Femur (tissue), 1 donor: ENCODE data around the gene MYH10.

ENCODE experiments used
- DNase-seq: peaks from one replicate; pipeline ENCODE4 v3.0.0-alpha.2; 2017

MYH10 gene

GRCh38 chr17:8470447-8471047 is 160.0 kb downstream of the MYH10 start:
- no peak for DNase-seq

GRCh38 chr17:8469964-8470363 is 160.6 kb downstream of the MYH10 start:
- DNase-seq = no peak

- DNase-seq = no peak
These were observed 161.5 kb downstream of the MYH10 start for GRCh38 chr17:8468980-8469379.

- peak; percentile 79 for DNase-seq
These were observed 162.4 kb downstream of the MYH10 start for GRCh38 chr17:8468127-8468526.

- no peak for DNase-seq
These were observed 163.0 kb downstream of the MYH10 start for GRCh38 chr17:8467527-8467926.

GRCh38 chr17:8466873-8467272 is 163.7 kb downstream of the MYH10 start:
- DNase-seq = no peak

GRCh38 chr17:8466456-8466855 is 164.1 kb downstream of the MYH10 start:
- no peak for DNase-seq

GRCh38 chr17:8465759-8466158 is 164.8 kb downstream of the MYH10 start:
- no peak for DNase-seq

GRCh38 chr17:8465356-8465755 is 165.2 kb downstream of the MYH10 start:
- no peak for DNase-seq

GRCh38 chr17:8464941-8465340 is 165.6 kb downstream of the MYH10 start:
- no peak for DNase-seq

- DNase-seq = no peak
These were observed 167.4 kb downstream of the MYH10 start for GRCh38 chr17:8463099-8463498.

- no peak for DNase-seq
These were observed 168.0 kb downstream of the MYH10 start for GRCh38 chr17:8462564-8462963.

GRCh38 chr17:8459831-8460230 is 170.7 kb downstream of the MYH10 start:
- DNase-seq = no peak

- no peak for DNase-seq
These were observed 171.4 kb downstream of the MYH10 start for GRCh38 chr17:8459107-8459506.

- DNase-seq = no peak
These were observed 172.4 kb downstream of the MYH10 start for GRCh38 chr17:8458128-8458527.

GRCh38 chr17:8455665-8456209 is 174.8 kb downstream of the MYH10 start:
- DNase-seq = no peak

- DNase-seq = no peak
These were observed 177.2 kb downstream of the MYH10 start for GRCh38 chr17:8453326-8453725.

GRCh38 chr17:8451933-8452614 is 178.5 kb downstream of the MYH10 start:
- no peak for DNase-seq

- no peak for DNase-seq
These were observed 182.2 kb downstream of the MYH10 start for GRCh38 chr17:8448310-8448709.

GRCh38 chr17:8447799-8448198 is 182.7 kb downstream of the MYH10 start:
- DNase-seq = no peak

GRCh38 chr17:8445536-8445935 is 185.0 kb downstream of the MYH10 start:
- DNase-seq = no peak

GRCh38 chr17:8444494-8444893 is 186.0 kb downstream of the MYH10 start:
- DNase-seq = no peak

GRCh38 chr17:8443756-8444155 is 186.8 kb downstream of the MYH10 start:
- no peak for DNase-seq

- no peak for DNase-seq
These were observed 188.2 kb downstream of the MYH10 start for GRCh38 chr17:8442310-8442709.

GRCh38 chr17:8441690-8442089 is 188.8 kb downstream of the MYH10 start:
- no peak for DNase-seq
